Left renal cortex interstitium (tissue), 4 donors: ENCODE data around the gene UBE2G1. TPM values are rescaled to one million over a fixed set of nuclear protein-coding genes. Genes with fewer than 3 reads are reported as not detected.
"Not testable (repeated sequence)": the region's sequence is repeated elsewhere in the genome, so short reads cannot be mapped to it uniquely, and the experiment has no call there.

Experiments
- DNase-seq, 4 donors: peaks; one replicate each; pipeline ENCODE4 v3.0.0-alpha.2; 2013; ENCODE audit warnings: low read depth in 4 of 4, low spot score in 2 of 4, missing footprints in 1 of 4
- polyA plus RNA-seq, 4 donors: library from polyadenylated mRNA; unstranded; fragments of 120-200 nt; gene quantifications; one replicate each; pipeline ENCODE4 v1.2.1, GENCODE V29; 2013; ENCODE audit not compliant: insufficient read length in 4 of 4

UBE2G1 gene
- polyA plus RNA-seq, 4 donors: 55.5 to 60.4 (median 57.4) TPM

- DNase-seq: no peak
Measured at GRCh38 chr17:4256952-4257351, 109.5 kb downstream of the UBE2G1 start.

GRCh38 chr17:4255271-4255670 lies 111.2 kb downstream of the UBE2G1 start:
- not testable (repeated sequence) for DNase-seq

GRCh38 chr17:4250887-4251286 lies 115.6 kb downstream of the UBE2G1 start:
- DNase-seq: no peak

- no peak for DNase-seq
Measured at GRCh38 chr17:4249452-4250029, 116.9 kb downstream of the UBE2G1 start.

GRCh38 chr17:4248504-4249277 lies 117.8 kb downstream of the UBE2G1 start:
- no peak for DNase-seq

GRCh38 chr17:4247971-4248388 lies 118.5 kb downstream of the UBE2G1 start:
- no peak for DNase-seq

- no peak for DNase-seq
Measured at GRCh38 chr17:4247361-4247970, 119.0 kb downstream of the UBE2G1 start.

- no peak for DNase-seq
Measured at GRCh38 chr17:4246674-4247073, 119.8 kb downstream of the UBE2G1 start.

- DNase-seq: no peak
Measured at GRCh38 chr17:4241535-4241934, 124.9 kb downstream of the UBE2G1 start.

- DNase-seq: no peak
Measured at GRCh38 chr17:4236456-4236855, 130.0 kb downstream of the UBE2G1 start.

GRCh38 chr17:4235372-4236279 lies 130.8 kb downstream of the UBE2G1 start:
- DNase-seq: no peak

GRCh38 chr17:4234401-4234800 lies 132.1 kb downstream of the UBE2G1 start:
- DNase-seq: no peak

GRCh38 chr17:4233668-4234258 lies 132.7 kb downstream of the UBE2G1 start:
- DNase-seq: no peak

GRCh38 chr17:4232168-4232813 lies 134.2 kb downstream of the UBE2G1 start:
- DNase-seq: no peak

GRCh38 chr17:4229627-4230541 lies 136.6 kb downstream of the UBE2G1 start:
- no peak for DNase-seq

GRCh38 chr17:4221899-4222659 lies 144.4 kb downstream of the UBE2G1 start:
- DNase-seq: no peak

- no peak for DNase-seq
Measured at GRCh38 chr17:4221163-4221562, 145.3 kb downstream of the UBE2G1 start.

GRCh38 chr17:4220655-4221054 lies 145.8 kb downstream of the UBE2G1 start:
- DNase-seq: no peak
